Fibroblast of lung (primary cell): ENCODE measurements around the gene HSPA2.

Experiments
- CTCF ChIP-seq, 2 donors: IDR thresholded peaks in 1 of 2; conservative IDR thresholded peaks in 1 of 2; 1 replicate in 1 of 2; 2 replicates in 1 of 2; pipeline ENCODE4 v1.5.1; 2011 to 2012; ENCODE audit warnings: low read length in 2 of 2, control low read depth in 1 of 2, inconsistent platforms in 1 of 2, low read depth in 1 of 2, mild to moderate bottlenecking in 1 of 2
- EZH2 ChIP-seq: IDR thresholded peaks from 2 replicates; pipeline ENCODE4 v1.5.1; 2012; ENCODE audit warnings: low read length, control low read depth, mild to moderate bottlenecking; ENCODE audit errors: missing control alignments

DNA sequence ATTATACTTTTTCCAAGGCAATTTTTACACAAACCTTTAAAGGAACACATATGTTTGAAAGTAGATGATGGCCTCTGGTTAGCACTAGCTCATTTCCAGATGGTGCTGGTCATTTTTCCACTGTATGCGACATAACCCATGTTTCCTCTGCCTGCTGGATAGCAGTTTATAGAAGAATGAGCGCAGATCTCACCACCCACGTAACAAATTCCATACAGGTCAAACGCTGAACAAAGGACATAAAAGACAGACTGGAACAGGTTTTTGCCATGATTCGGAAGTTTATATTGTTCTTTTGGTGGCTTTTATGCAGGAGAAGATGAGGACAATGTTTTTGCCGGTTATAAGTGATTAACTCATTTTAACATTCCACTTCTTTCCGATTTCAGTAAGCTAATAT, 39.9 kb downstream of the HSPA2 start:
- TF ChIP-seq CTCF (conservative IDR thresholded peaks at IDR 0.05 in 1 of 2, IDR thresholded peaks at IDR 0.05 in 1 of 2; ENCODE audit: low read depth in 1 of 2, low read length in 2 of 2) = no peak
- no peak for TF ChIP-seq EZH2
